Esophagus (tissue), 2 donors: ENCODE results near the gene SNRPD3. TPM values are rescaled to one million over a fixed set of nuclear protein-coding genes. Genes with fewer than 3 reads are reported as not detected.
A peak's percentile ranks its signal among the peaks of the same experiment; 100 is the strongest.
"Not testable (repeated sequence)": the region's sequence is repeated elsewhere in the genome, so short reads cannot be mapped to it uniquely, and the experiment has no call there.

Experiments
- H3K27ac ChIP-seq, 2 donors: one replicate each; pipeline ENCODE4 v1.5.1; 2013; ENCODE audit warnings: low read depth in 2 of 2, mild to moderate bottlenecking in 2 of 2, inconsistent platforms in 1 of 2, low read length in 1 of 2, moderate library complexity in 1 of 2
- H3K27me3 ChIP-seq, 2 donors: one replicate each; pipeline ENCODE4 v1.6.1; 2013; ENCODE audit warnings: low read length in 2 of 2, control low read depth in 1 of 2, mild to moderate bottlenecking in 1 of 2; ENCODE audit not compliant: insufficient read depth in 2 of 2, control insufficient read depth in 1 of 2
- H3K36me3 ChIP-seq, 2 donors: one replicate each; pipeline ENCODE4 v1.6.1; 2013; ENCODE audit warnings: low read length in 1 of 2; ENCODE audit not compliant: control insufficient read depth in 2 of 2, insufficient read depth in 2 of 2
- H3K4me1 ChIP-seq, 2 donors: one replicate each; pipeline ENCODE4 v1.6.1; 2013; ENCODE audit warnings: low read length in 1 of 2; ENCODE audit not compliant: control insufficient read depth in 2 of 2, insufficient read depth in 2 of 2
- H3K4me3 ChIP-seq, 2 donors: one replicate each; pipeline ENCODE4 v1.5.1; 2013; ENCODE audit warnings: low read length in 2 of 2, mild to moderate bottlenecking in 2 of 2, low read depth in 1 of 2, moderate library complexity in 1 of 2
- H3K9me3 ChIP-seq, 2 donors: one replicate each; pipeline ENCODE4 v1.6.1; 2013; ENCODE audit warnings: mild to moderate bottlenecking in 2 of 2, low read depth in 1 of 2, low read length in 1 of 2, moderate library complexity in 1 of 2; ENCODE audit not compliant: control insufficient read depth in 2 of 2, insufficient read depth in 1 of 2
- WGBS, 2 donors: extraction: QIAGEN DNeasy Blood & Tissue Kit; methylation state at CpG; one replicate each; pipeline ENCODE4 v1.1.7; 2013; 5-methylcytosine and 5-hydroxymethylcytosine counted together
- polyA plus RNA-seq, 2 donors: library from polyadenylated mRNA; stranded (reverse); fragments of 200-250 nt; gene quantifications; one replicate each; pipeline ENCODE4 v1.2.3, GENCODE V29; 2013
- donor health status: healthy with polysubstance abuse.
- donor health status: Bipolar disorder and iron deficiency.

Gene SNRPD3
- polyA plus RNA-seq, 2 donors: 71.3 to 134 TPM

GRCh38 chr22:24589518-24590030, 33.8 kb downstream of the SNRPD3 start:
- Histone ChIP-seq H3K4me1 (peaks cover 0 to 17% of the 10 kb centered on the region in 2 donors), H3K4me3 (no peak overlapping the region), H3K27ac (no peak overlapping the region), H3K9me3 (peaks cover 0 to 2% of the 10 kb centered on the region in 2 donors), H3K36me3 (peaks cover 0 to 14% of the 10 kb centered on the region in 2 donors), H3K27me3 (no peaks in the 10 kb centered on the region)
- 89 to 91% methylated on average over 7 of the region's 7 CpGs for WGBS, 2 donors

GRCh38 chr22:24590596-24591173, 34.9 kb downstream of the SNRPD3 start:
- H3K4me3 ChIP-seq: no peak overlapping the region
- peaks cover 0 to 14% of the 10 kb centered on the region in 2 donors for H3K36me3 ChIP-seq
- H3K27me3 ChIP-seq: no peaks in the 10 kb centered on the region
- H3K4me1 ChIP-seq: peaks cover 0 to 17% of the 10 kb centered on the region in 2 donors
- H3K27ac ChIP-seq: no peak overlapping the region
- WGBS, 2 donors: 96 to 97% methylated on average over 12 of the region's 12 CpGs
- peaks cover 0 to 2% of the 10 kb centered on the region in 2 donors for H3K9me3 ChIP-seq

DNA sequence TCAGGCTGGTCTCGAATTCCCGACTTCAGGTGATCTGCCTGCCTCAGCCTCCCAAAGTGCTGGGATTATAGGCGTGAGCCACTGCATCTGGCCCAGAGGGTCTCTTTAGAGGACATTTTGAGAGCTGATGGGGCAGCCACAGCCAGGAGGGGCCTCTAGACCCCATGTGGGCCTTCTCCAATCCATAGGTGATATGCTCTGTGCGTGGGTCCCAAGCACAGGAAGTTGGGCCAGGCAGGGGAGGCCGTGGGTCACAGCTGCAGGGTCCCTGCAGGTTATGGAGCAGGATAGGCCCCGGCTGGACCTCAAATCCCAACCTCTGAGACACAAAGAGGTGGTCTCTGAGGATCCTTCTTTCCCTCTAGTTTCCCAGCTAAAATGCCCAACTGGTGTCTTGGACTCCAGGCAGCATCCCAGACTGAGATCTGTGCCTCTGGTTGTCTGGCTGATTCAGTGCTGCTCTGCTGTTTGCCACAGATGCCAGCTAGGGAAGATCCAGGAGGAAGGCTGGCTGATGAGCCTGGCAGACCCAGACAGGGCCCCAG, 35.6 kb downstream of the SNRPD3 start:
- H3K36me3 ChIP-seq: peaks cover 0 to 9% of the 10 kb centered on the region in 2 donors
- peaks cover 0 to 17% of the 10 kb centered on the region in 2 donors for H3K4me1 ChIP-seq
- H3K4me3 ChIP-seq: no peak overlapping the region
- no peak overlapping the region for H3K27ac ChIP-seq
- 91 to 93% methylated on average over 6 of the region's 6 CpGs for WGBS, 2 donors
- H3K9me3 ChIP-seq: peaks cover 0 to 2% of the 10 kb centered on the region in 2 donors
- no peaks in the 10 kb centered on the region for H3K27me3 ChIP-seq

DNA sequence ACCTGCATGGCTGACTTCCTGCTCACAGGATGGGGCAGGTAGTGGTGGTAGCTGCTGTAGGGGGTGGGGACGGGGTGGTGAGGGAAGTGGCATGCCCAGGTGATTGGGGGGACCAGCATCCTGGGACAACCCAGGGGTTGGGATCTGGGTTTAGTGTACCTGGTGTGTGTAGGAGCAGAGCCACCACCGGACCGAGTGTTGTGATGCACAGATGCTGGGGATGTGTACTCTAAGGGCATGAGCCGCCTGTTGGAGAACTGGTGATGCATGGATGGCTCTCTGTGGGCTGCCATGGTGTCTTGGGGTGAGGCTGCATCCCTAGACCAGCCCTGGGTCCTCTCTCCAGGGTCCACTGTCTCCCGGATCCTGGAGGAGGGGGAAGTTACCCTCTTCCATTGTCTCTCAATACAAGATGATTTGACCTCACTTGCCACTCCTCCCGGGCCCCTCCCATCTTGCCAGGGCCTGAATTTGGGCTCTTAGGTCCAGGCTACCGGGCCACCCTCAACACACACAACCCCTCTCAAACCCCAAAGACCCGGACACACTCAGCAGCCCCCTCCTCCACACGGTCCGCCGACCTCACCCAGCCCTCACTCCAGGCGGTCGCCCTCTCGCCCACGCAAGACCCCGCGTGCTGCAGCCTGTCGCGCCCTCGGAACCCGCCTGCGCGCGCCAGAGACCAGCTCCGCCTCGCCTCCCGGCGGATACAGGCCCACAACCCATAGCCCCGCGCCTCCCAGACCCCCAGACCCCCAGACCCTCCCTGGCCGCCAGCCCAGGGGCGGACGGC, 36.5 kb downstream of the SNRPD3 start:
- Histone ChIP-seq H3K4me1 (peaks cover 0 to 17% of the 10 kb centered on the region in 2 donors), H3K36me3 (peaks cover 0 to 7% of the 10 kb centered on the region in 2 donors), H3K4me3 (peak overlapping the region; percentile 62 to 71), H3K27me3 (no peaks in the 10 kb centered on the region), H3K27ac (peak overlapping the region; percentile 46 to 72), H3K9me3 (peaks cover 0 to 2% of the 10 kb centered on the region in 2 donors)
- WGBS, 2 donors: 9 to 11% methylated on average over 31 to 33 of the region's 33 CpGs

DNA sequence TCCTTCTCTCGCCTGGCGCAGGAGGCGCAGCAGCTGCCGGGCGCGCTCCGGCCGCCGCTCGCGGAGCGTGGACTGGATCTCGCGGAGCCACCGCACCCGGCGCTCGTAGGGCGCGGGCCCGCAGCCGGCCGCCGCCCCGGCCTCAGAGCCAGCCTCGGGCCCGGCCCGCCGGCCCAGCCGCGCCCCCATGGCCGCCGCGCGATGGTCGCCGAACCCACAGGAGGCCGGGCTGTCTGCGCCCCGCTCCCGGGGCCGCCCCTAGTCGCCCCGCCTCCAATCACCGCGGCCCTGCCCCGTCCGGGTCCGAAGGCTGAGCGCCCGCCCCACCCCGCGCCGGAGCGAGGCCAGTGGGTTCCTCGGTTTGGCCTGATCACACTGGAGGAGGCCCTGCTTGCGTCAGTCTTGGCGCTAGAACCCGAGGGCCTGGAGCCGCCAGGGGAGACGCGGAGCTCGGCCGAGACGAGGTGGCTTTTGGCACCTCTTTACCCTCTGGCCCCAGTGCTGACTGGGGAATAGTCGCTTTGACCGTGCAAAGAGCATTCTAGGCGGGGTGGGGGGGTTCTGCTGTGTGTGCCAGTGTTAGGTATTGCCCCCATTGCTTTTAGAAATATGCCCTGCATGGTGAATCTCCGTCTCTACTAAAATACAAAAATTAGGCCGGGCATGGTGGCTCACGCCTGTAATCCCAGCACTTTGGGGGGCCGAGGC, 37.2 kb downstream of the SNRPD3 start, which contains the start of gene LRRC75B:
Gene LRRC75B, minus strand, starts transcription at position 223 of the 708 bp plus-strand sequence. Its CDS starts 34 bp downstream, at position 189.
- Histone ChIP-seq H3K36me3 (peaks cover 0 to 1% of the 10 kb centered on the region in 2 donors), H3K27me3 (no peaks in the 10 kb centered on the region), H3K27ac (peak within 1 kb of the TSS; percentile 65 to 72), H3K9me3 (peaks cover 0 to 2% of the 10 kb centered on the region in 2 donors), H3K4me1 (peaks cover 0 to 17% of the 10 kb centered on the region in 2 donors), H3K4me3 (peak within 1 kb of the TSS; percentile 62 to 71)
- WGBS, 2 donors: 5% methylated on average over 69 to 72 of the region's 72 CpGs

DNA sequence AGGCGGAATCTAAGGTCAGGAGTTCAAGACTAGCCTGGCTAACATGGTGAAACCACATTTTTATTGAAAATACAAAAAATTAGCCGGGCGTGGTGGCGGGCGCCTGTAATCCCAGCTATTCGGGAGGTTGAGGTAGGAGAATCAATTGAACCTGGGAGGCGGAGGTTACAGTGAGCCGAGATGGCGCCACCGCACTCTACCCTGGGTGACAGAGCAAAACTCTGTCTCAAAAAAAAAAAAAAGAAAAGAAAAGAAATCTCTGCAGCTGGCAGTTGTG, 37.7 kb downstream of the SNRPD3 start:
- H3K36me3 ChIP-seq, H3K9me3 ChIP-seq, H3K4me3 ChIP-seq, H3K27me3 ChIP-seq: not testable (repeated sequence)
- Histone ChIP-seq H3K4me1 (peaks cover 0 to 17% of the 10 kb centered on the region in 2 donors), H3K27ac (peak overlapping the region; percentile 65 to 72)
- 80 to 87% methylated on average over 10 of the region's 10 CpGs for WGBS, 2 donors

- no peaks in the 10 kb centered on the region for H3K36me3 ChIP-seq
- H3K4me1 ChIP-seq: peaks cover 0 to 17% of the 10 kb centered on the region in 2 donors
- no peak overlapping the region for H3K4me3 ChIP-seq
- H3K27me3 ChIP-seq: no peaks in the 10 kb centered on the region
- H3K9me3 ChIP-seq: peaks cover 0 to 2% of the 10 kb centered on the region in 2 donors
- peak overlapping the region in 1 of 2 donors; percentile 44 for H3K27ac ChIP-seq
- WGBS, 2 donors: 55 to 57% methylated on average over 16 of the region's 16 CpGs
Measured at GRCh38 chr22:24593836-24594568, 38.2 kb downstream of the SNRPD3 start.

DNA sequence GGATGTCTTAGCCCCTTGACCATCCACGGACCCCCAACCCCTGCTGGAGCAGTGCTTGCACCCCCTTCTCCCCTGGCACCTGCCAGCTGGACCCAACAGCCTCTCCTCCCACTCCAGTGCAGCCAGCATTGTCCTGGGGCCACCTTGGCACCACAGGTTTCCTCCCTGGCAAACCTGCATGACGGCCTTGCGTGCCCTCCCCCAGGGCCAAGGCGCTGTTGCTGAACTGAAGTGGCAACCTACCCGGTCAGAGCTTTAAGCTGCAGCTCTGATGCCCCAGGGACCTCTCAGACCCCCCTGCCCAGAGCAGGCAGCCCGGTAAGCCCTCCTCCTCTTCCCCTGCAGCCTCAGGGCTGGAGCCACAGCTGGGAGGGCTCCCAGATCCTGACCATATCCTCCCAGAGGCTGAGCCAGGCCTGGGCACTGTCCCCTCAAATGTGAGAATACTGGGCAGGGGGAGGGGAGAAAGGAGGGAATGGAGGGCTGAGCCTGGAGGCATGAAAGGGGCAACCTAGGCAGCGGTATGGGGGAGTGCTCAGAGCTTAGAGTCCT, 38.8 kb downstream of the SNRPD3 start:
- H3K27ac ChIP-seq: peak overlapping the region in 1 of 2 donors; percentile 8
- peaks cover 0 to 20% of the 10 kb centered on the region in 2 donors for H3K4me1 ChIP-seq
- WGBS, 2 donors: 52 to 56% methylated on average over 7 of the region's 7 CpGs
- no peaks in the 10 kb centered on the region for H3K27me3 ChIP-seq
- no peaks in the 10 kb centered on the region for H3K36me3 ChIP-seq
- no peak overlapping the region for H3K4me3 ChIP-seq
- H3K9me3 ChIP-seq: peaks cover 0 to 2% of the 10 kb centered on the region in 2 donors
